Ascending aorta (tissue), 2 donors: ENCODE data around the gene NAMPT. TPM values are rescaled to one million over a fixed set of nuclear protein-coding genes. Genes with fewer than 3 reads are reported as not detected.

Source experiments
- DNase-seq, 2 donors: peaks; one replicate each; pipeline ENCODE4 v3.0.0-alpha.2; 2019; ENCODE audit warnings: low spot score in 2 of 2
- H3K27ac ChIP-seq, 2 donors: fragments of 200-600 bp; sonication (generic); one replicate each; pipeline ENCODE4 v1.5.1; 2016 to 2017; ENCODE audit warnings: mild to moderate bottlenecking in 1 of 2
- H3K27me3 ChIP-seq: fragments of 200-600 bp; sonication (generic); one replicate; pipeline ENCODE4 v1.5.1; 2017
- H3K36me3 ChIP-seq, 2 donors: fragments of 200-600 bp; sonication (generic); one replicate each; pipeline ENCODE4 v1.5.1; 2016
- H3K4me1 ChIP-seq, 2 donors: fragments of 200-600 bp; sonication (generic); one replicate each; pipeline ENCODE4 v1.5.1; 2016 to 2017; ENCODE audit warnings: mild to moderate bottlenecking in 1 of 2
- H3K4me3 ChIP-seq, 2 donors: fragments of 200-600 bp; sonication (generic); one replicate each; pipeline ENCODE4 v1.5.1; 2016 to 2017; ENCODE audit warnings: mild to moderate bottlenecking in 1 of 2
- H3K9me3 ChIP-seq, 2 donors: fragments of 200-600 bp; sonication (generic); one replicate each; pipeline ENCODE4 v1.5.1; 2016
- CTCF ChIP-seq, 3 experiments: fragments of 200-600 bp in 2 of 3; fragments of 450-650 bp in 1 of 3; sonication (generic) in 2 of 3; IDR thresholded peaks; one replicate each; pipeline ENCODE4 v1.5.1; 2016 to 2019; ENCODE audit warnings: antibody characterized with exemption in 3 of 3, mild to moderate bottlenecking in 1 of 3, moderate library complexity in 1 of 3
- intact Hi-C: fragments of 100-400 bp; cut with DNase I; formaldehyde crosslinking; loops from one replicate; pipeline ENCODE4 v1.15.1; 2023
- total RNA-seq: library from RNA; depleted of rRNA; stranded (reverse); fragments of >200 nt; gene quantifications from one replicate; pipeline ENCODE4 v1.1.0, GENCODE V29; 2016

Gene NAMPT
- total RNA-seq, 1 donor from 2014 or later: 128 TPM

- DNase-seq: no peak
- intact Hi-C loops: no loop called here
- Histone ChIP-seq H3K27ac (no peak overlapping the region), H3K36me3 (no peaks in the 10 kb centered on the region), H3K4me3 (no peak overlapping the region), H3K9me3 (peaks cover 0 to 3% of the 10 kb centered on the region in 2 donors), H3K4me1 (no peaks in the 10 kb centered on the region), H3K27me3 (no peaks in the 10 kb centered on the region)
- no peak for TF ChIP-seq CTCF (IDR thresholded peaks at IDR 0.05)
These were observed 79.1 kb downstream of the NAMPT start for GRCh38 chr7:106205621-106206222.

GRCh38 chr7:106203473-106203872, 81.3 kb downstream of the NAMPT start:
- H3K9me3 ChIP-seq: no peaks in the 10 kb centered on the region
- TF ChIP-seq CTCF (IDR thresholded peaks at IDR 0.05): no peak
- H3K27ac ChIP-seq: no peak overlapping the region
- intact Hi-C loops: no loop called here
- no peak for DNase-seq
- peaks cover 0 to 3% of the 10 kb centered on the region in 2 donors for H3K4me1 ChIP-seq
- H3K27me3 ChIP-seq: no peaks in the 10 kb centered on the region
- no peaks in the 10 kb centered on the region for H3K36me3 ChIP-seq
- H3K4me3 ChIP-seq: no peak overlapping the region

- Histone ChIP-seq H3K27ac (no peak overlapping the region), H3K36me3 (no peaks in the 10 kb centered on the region), H3K27me3 (no peaks in the 10 kb centered on the region), H3K4me1 (peaks cover 0 to 3% of the 10 kb centered on the region in 2 donors), H3K9me3 (no peaks in the 10 kb centered on the region), H3K4me3 (no peak overlapping the region)
- no peak for TF ChIP-seq CTCF (IDR thresholded peaks at IDR 0.05)
- DNase-seq: no peak
- intact Hi-C loops: no loop called here
These were observed 83.6 kb downstream of the NAMPT start for GRCh38 chr7:106201164-106201563.

GRCh38 chr7:106199813-106200364, 84.9 kb downstream of the NAMPT start:
- TF ChIP-seq CTCF (IDR thresholded peaks at IDR 0.05): no peak
- Histone ChIP-seq H3K9me3 (no peaks in the 10 kb centered on the region), H3K27me3 (no peaks in the 10 kb centered on the region), H3K4me3 (no peak overlapping the region), H3K36me3 (no peaks in the 10 kb centered on the region), H3K4me1 (peaks cover 0 to 3% of the 10 kb centered on the region in 2 donors), H3K27ac (peak overlapping the region in 1 of 2 donors; percentile 32)
- DNase-seq: no peak
- intact Hi-C loops: no loop called here

- peak overlapping the region; percentile 17 to 32 for H3K27ac ChIP-seq
- H3K4me1 ChIP-seq: peaks cover 0 to 3% of the 10 kb centered on the region in 2 donors
- no peak for DNase-seq
- no peaks in the 10 kb centered on the region for H3K9me3 ChIP-seq
- intact Hi-C loops: no loop called here
- no peak for TF ChIP-seq CTCF (IDR thresholded peaks at IDR 0.05)
- H3K27me3 ChIP-seq: no peaks in the 10 kb centered on the region
- H3K36me3 ChIP-seq: no peaks in the 10 kb centered on the region
- no peak overlapping the region for H3K4me3 ChIP-seq
These were observed 85.8 kb downstream of the NAMPT start for GRCh38 chr7:106199024-106199423.

Other genes starting within 250 kb of the NAMPT start
- gene SYPL1, start 172.7 kb downstream of the NAMPT start, total RNA-seq: 17.5 TPM